Keratinocyte (primary cell): ENCODE measurements around the gene SHKBP1.

Experiments used
- CTCF ChIP-seq, 3 experiments: IDR thresholded peaks in 1 of 3; conservative IDR thresholded peaks in 1 of 3; optimal IDR thresholded peaks in 1 of 3; 2 replicates in 2 of 3; 3 replicates in 1 of 3; pipeline versions ENCODE3 to v1.5.1; 2011; ENCODE audit warnings: low read length in 3 of 3, mild to moderate bottlenecking in 3 of 3, moderate library complexity in 2 of 3, control low read depth in 1 of 3, inconsistent platforms in 1 of 3; ENCODE audit not compliant: insufficient read depth in 2 of 3; ENCODE audit errors: extremely low read depth in 1 of 3
- EZH2 ChIP-seq: IDR thresholded peaks from one replicate; pipeline ENCODE4 v1.6.1; 2012; ENCODE audit warnings: inconsistent platforms, mild to moderate bottlenecking, low read length, moderate library complexity

GRCh38 chr19:40608957-40609356 is 32.3 kb downstream of the SHKBP1 start:
- TF ChIP-seq EZH2 (no peak), CTCF (optimal IDR thresholded peaks at IDR 0.05 in 1 of 3, IDR thresholded peaks at IDR 0.05 in 1 of 3, conservative IDR thresholded peaks at IDR 0.05 in 1 of 3; ENCODE audit: extremely low read depth in 1 of 3, insufficient read depth in 2 of 3, low read length in 3 of 3) (no peak)
